Lower leg skin (tissue), 3 donors: Measurements from ENCODE around the gene ANKS1A.

Experiments used
- CTCF ChIP-seq, 3 donors: fragments of 450-650 bp; IDR thresholded peaks; one replicate each; pipeline ENCODE4 v1.5.1; 2016; ENCODE audit warnings: antibody characterized with exemption in 3 of 3, mild to moderate bottlenecking in 3 of 3, moderate library complexity in 2 of 3
- POLR2A ChIP-seq, 2 donors: fragments of 450-650 bp; IDR thresholded peaks; one replicate each; pipeline ENCODE4 v1.6.1; 2016 to 2017; ENCODE audit warnings: antibody characterized with exemption in 2 of 2, mild to moderate bottlenecking in 1 of 2, moderate library complexity in 1 of 2

GRCh38 chr6:35065441-35065800, 176.4 kb downstream of the ANKS1A start:
- TF ChIP-seq CTCF (IDR thresholded peaks at IDR 0.05) (no peak), POLR2A (IDR thresholded peaks at IDR 0.05) (no peak)
